ENCODE measurements around the gene PNLDC1. TPM values are rescaled to one million over a fixed set of nuclear protein-coding genes. Genes with fewer than 3 reads are reported as not detected.

PNLDC1 gene
- polyA plus RNA-seq, 1 donor from 2014 or later = not detected

- H3K27me3 ChIP-seq (ENCODE audit: insufficient read depth, low read depth, low read length) = no peaks in the 10 kb centered on the region
- no peaks in the 10 kb centered on the region for H3F3A ChIP-seq (ENCODE audit: insufficient read depth, low read length, poor library complexity, severe bottlenecking)
- H3K4me2 ChIP-seq (ENCODE audit: low read length) = no peak overlapping the region
- no peaks in the 10 kb centered on the region for H3K9me3 ChIP-seq (ENCODE audit: low read length)
- H3K9ac ChIP-seq (ENCODE audit: low read length) = no peak overlapping the region
- no peaks in the 10 kb centered on the region for H3K79me2 ChIP-seq (replicated peaks; ENCODE audit: insufficient read depth, low read length)
- no peak overlapping the region for H2AFZ ChIP-seq (ENCODE audit: low read depth, low read length)
- no peaks in the 10 kb centered on the region for H4K20me1 ChIP-seq (ENCODE audit: insufficient read depth)
- TF ChIP-seq POLR2AphosphoS5 (IDR thresholded peaks at IDR 0.05) = no peak
- TF ChIP-seq SMC3 (conservative IDR thresholded peaks at IDR 0.05; ENCODE audit: poor library complexity) = no peak
- no peak for TF ChIP-seq RAD21 (conservative IDR thresholded peaks at IDR 0.05)
- no peak for TF ChIP-seq TAF1 (IDR thresholded peaks at IDR 0.05; ENCODE audit: low read depth)
- no peak for TF ChIP-seq EZH2 (IDR thresholded peaks at IDR 0.05; ENCODE audit: borderline replicate concordance, insufficient read depth, low read length, poor library complexity, severe bottlenecking)
- TF ChIP-seq MXI1 (conservative IDR thresholded peaks at IDR 0.05; ENCODE audit: poor library complexity, severe bottlenecking) = no peak
- TF ChIP-seq, protein P1, sequence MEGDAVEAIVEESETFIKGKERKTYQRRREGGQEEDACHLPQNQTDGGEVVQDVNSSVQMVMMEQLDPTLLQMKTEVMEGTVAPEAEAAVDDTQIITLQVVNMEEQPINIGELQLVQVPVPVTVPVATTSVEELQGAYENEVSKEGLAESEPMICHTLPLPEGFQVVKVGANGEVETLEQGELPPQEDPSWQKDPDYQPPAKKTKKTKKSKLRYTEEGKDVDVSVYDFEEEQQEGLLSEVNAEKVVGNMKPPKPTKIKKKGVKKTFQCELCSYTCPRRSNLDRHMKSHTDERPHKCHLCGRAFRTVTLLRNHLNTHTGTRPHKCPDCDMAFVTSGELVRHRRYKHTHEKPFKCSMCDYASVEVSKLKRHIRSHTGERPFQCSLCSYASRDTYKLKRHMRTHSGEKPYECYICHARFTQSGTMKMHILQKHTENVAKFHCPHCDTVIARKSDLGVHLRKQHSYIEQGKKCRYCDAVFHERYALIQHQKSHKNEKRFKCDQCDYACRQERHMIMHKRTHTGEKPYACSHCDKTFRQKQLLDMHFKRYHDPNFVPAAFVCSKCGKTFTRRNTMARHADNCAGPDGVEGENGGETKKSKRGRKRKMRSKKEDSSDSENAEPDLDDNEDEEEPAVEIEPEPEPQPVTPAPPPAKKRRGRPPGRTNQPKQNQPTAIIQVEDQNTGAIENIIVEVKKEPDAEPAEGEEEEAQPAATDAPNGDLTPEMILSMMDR (IDR thresholded peaks at IDR 0.05; ENCODE audit: poor library complexity, severe bottlenecking) = no peak
- no peak for TF ChIP-seq EP300 (conservative IDR thresholded peaks at IDR 0.05; ENCODE audit: poor library complexity, severe bottlenecking)
- no peak for TF ChIP-seq REST (IDR thresholded peaks at IDR 0.05; ENCODE audit: borderline replicate concordance)
- H3K9me2 ChIP-seq (ENCODE audit: insufficient read depth, low read length) = no peaks in the 10 kb centered on the region
- no peaks in the 10 kb centered on the region for H3K36me3 ChIP-seq (ENCODE audit: insufficient read depth, low read length)
- no peak overlapping the region for H3K27ac ChIP-seq (ENCODE audit: low read length)
- H3K4me3 ChIP-seq (ENCODE audit: low read length) = no peak overlapping the region
Measured at GRCh38 chr6:159809149-159809548, 9.1 kb downstream of the PNLDC1 start.

- Histone ChIP-seq H3K9ac (ENCODE audit: low read length) (no peak overlapping the region), H3K9me3 (ENCODE audit: low read length) (no peaks in the 10 kb centered on the region)
Measured at GRCh38 chr6:159813781-159814180, 13.7 kb downstream of the PNLDC1 start.

More at GRCh38 chr6:159813781-159814180, 13.7 kb downstream of the PNLDC1 start:
- no peaks in the 10 kb centered on the region for H3K36me3 ChIP-seq (ENCODE audit: insufficient read depth, low read length)
- H3K9me2 ChIP-seq (ENCODE audit: insufficient read depth, low read length) = no peaks in the 10 kb centered on the region
- no peaks in the 10 kb centered on the region for H3K27me3 ChIP-seq (ENCODE audit: insufficient read depth, low read depth, low read length)
- no peak overlapping the region for H3K4me2 ChIP-seq (ENCODE audit: low read length)
- no peaks in the 10 kb centered on the region for H3K79me2 ChIP-seq (replicated peaks; ENCODE audit: insufficient read depth, low read length)
- no peak overlapping the region for H3K27ac ChIP-seq (ENCODE audit: low read length)
- H4K20me1 ChIP-seq (ENCODE audit: insufficient read depth) = no peaks in the 10 kb centered on the region
- H3K4me3 ChIP-seq (ENCODE audit: low read length) = no peak overlapping the region
- TF ChIP-seq EP300 (conservative IDR thresholded peaks at IDR 0.05; ENCODE audit: poor library complexity, severe bottlenecking) (no peak), TAF1 (IDR thresholded peaks at IDR 0.05; ENCODE audit: low read depth) (no peak), EZH2 (IDR thresholded peaks at IDR 0.05; ENCODE audit: borderline replicate concordance, insufficient read depth, low read length, poor library complexity, severe bottlenecking) (no peak), RAD21 (conservative IDR thresholded peaks at IDR 0.05) (no peak), POLR2AphosphoS5 (IDR thresholded peaks at IDR 0.05) (no peak), REST (IDR thresholded peaks at IDR 0.05; ENCODE audit: borderline replicate concordance) (no peak), MXI1 (conservative IDR thresholded peaks at IDR 0.05; ENCODE audit: poor library complexity, severe bottlenecking) (no peak), SMC3 (conservative IDR thresholded peaks at IDR 0.05; ENCODE audit: poor library complexity) (no peak)
- TF ChIP-seq, protein P1 (IDR thresholded peaks at IDR 0.05; ENCODE audit: poor library complexity, severe bottlenecking) = no peak
- H2AFZ ChIP-seq (ENCODE audit: low read depth, low read length) = no peak overlapping the region
- no peaks in the 10 kb centered on the region for H3F3A ChIP-seq (ENCODE audit: insufficient read depth, low read length, poor library complexity, severe bottlenecking)

Measured in neural cell (in vitro differentiated cells).